ENCODE measurements around the gene IRF4.

GRCh38 chr6:341914-342831, 49.4 kb upstream of the IRF4 start:
- TF ChIP-seq CTCF (IDR thresholded peaks at IDR 0.05; ENCODE audit: low read depth, low read length) (no peak), POLR2A (IDR thresholded peaks at IDR 0.05; ENCODE audit: extremely low read depth, insufficient read length) (no peak), MYC (IDR thresholded peaks at IDR 0.05; ENCODE audit: low read depth, low read length) (no peak)

All from NB4 (cell line).